Measurements from ENCODE around the gene TMCO6.
"Not testable (repeated sequence)": the region's sequence is repeated elsewhere in the genome, so short reads cannot be mapped to it uniquely, and the experiment has no call there.

The TMCO6 gene

DNA sequence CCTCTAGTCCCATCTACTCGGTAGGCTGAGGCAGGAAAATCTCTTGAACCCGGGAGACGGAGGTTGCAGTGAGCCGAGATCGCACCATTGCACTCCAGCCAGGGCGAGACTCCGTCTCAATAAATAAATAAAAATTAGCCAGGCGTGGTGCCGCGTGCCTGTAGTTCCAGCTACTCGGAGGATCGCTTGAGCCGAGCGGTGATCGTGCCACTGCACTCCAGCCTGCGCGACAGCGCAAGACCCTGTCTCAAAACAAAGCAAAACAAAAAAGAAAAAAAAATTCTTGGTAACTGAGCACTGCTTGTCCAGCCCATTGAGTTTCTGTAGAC, 24.7 kb downstream of the TMCO6 start:
- TF ChIP-seq SUZ12 (IDR thresholded peaks at IDR 0.05; ENCODE audit: extremely low read depth, insufficient read depth, insufficient read length) = no peak
- no peak for TF ChIP-seq YY1 (IDR thresholded peaks at IDR 0.05; ENCODE audit: insufficient read depth, insufficient read length)
- TF ChIP-seq ZNF274 (IDR thresholded peaks at IDR 0.05; ENCODE audit: low read depth, low read length) = no peak
- Histone ChIP-seq H3K4me1 (ENCODE audit: insufficient read depth, insufficient read length) (peaks cover 3% of the 10 kb centered on the region), H3K36me3 (ENCODE audit: insufficient read depth, insufficient read length, low read length) (peaks cover 69% of the 10 kb centered on the region)

DNA sequence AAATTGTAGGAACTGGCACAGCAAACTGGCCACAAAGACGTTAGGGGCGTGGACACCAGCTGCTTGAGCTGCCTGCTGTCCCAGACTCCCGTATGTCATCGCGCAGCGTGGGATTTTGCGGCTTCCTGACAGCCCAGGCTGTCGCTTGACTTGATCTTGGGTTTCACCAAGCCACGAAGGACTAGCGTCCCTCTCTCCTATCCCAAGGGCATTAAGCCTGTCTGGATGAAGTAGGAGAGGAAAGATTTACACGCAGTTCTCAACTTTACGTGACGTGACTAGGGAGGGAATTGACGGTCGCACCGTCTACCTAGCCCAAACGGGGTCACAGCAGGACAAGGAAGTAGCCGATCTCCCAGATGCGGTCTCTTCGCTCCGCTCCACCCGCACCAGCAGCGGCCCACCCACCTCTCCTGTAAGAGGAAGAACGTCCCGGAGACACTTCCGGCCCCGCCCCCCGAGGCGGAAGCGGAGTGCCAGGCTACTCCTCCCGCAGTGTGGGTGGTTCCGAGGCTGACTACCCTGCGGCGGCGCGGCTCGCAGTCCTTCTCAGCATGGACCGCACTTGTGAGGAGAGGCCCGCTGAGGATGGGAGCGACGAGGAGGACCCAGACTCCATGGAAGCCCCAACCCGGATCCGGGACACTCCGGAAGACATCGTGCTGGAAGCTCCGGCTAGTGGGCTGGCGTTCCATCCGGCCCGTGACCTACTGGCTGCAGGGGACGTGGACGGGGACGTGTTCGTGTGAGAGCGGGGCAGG, 25.3 kb downstream of the TMCO6 start, which contains the start of gene WDR55:
Gene WDR55, plus strand, starts transcription at position 546 of the 761 bp plus-strand sequence. Its CDS starts 9 bp downstream, at position 555.
- Histone ChIP-seq H3K27me3 (ENCODE audit: insufficient read depth, insufficient read length) (no peaks in the 10 kb centered on the region), H3K4me1 (ENCODE audit: insufficient read depth, insufficient read length) (peaks cover 3% of the 10 kb centered on the region), H3K36me3 (ENCODE audit: insufficient read depth, insufficient read length, low read length) (peaks cover 69% of the 10 kb centered on the region), H3K4me3 (ENCODE audit: insufficient read length, low read depth) (peak within 1 kb of the TSS; percentile 93), H3K9me3 (ENCODE audit: insufficient read depth, low read length) (no peaks in the 10 kb centered on the region), H3K9ac (ENCODE audit: insufficient read length, low read depth) (peak within 1 kb of the TSS; percentile 92)
- DNase-seq (ENCODE audit: low read depth, low spot score) = peak; percentile 63
- TF ChIP-seq SUZ12 (IDR thresholded peaks at IDR 0.05; ENCODE audit: extremely low read depth, insufficient read depth, insufficient read length) (no peak), YY1 (IDR thresholded peaks at IDR 0.05; ENCODE audit: insufficient read depth, insufficient read length) (no peak), ZNF274 (IDR thresholded peaks at IDR 0.05; ENCODE audit: low read depth, low read length) (no peak)

More for the DNA sequence above, 24.7 kb downstream of the TMCO6 start:
- DNase-seq (ENCODE audit: low read depth, low spot score) = no peak
- H3K4me3 ChIP-seq (ENCODE audit: insufficient read length, low read depth) = peak overlapping the region; percentile 93
- peak overlapping the region; percentile 92 for H3K9ac ChIP-seq (ENCODE audit: insufficient read length, low read depth)
- H3K9me3 ChIP-seq (ENCODE audit: insufficient read depth, low read length) = no peaks in the 10 kb centered on the region
- H3K27me3 ChIP-seq (ENCODE audit: insufficient read depth, insufficient read length) = no peaks in the 10 kb centered on the region

DNA sequence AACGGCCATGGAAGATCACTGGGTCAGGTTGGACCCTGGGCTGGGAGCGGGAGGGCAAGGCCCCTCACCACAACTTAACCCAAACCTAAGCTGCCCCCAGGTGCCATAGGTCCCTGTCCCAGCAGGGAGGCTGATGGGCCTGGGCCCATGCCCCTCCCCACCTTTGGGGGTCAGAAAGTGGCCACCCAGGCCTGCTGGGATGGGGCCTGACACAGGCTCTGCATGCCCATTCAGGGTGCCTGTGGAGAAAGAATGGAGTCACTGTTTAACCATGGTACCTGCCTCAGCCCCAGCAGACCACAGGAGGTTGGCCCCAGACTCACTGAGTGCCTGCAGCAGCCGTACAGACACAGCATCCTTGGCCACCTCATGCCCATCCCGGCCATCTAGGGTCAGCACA, 31.8 kb downstream of the TMCO6 start:
- not testable (repeated sequence) for H3K9ac ChIP-seq (ENCODE audit: insufficient read length, low read depth); DNase-seq (ENCODE audit: low read depth, low spot score); H3K9me3 ChIP-seq (ENCODE audit: insufficient read depth, low read length); H3K4me1 ChIP-seq (ENCODE audit: insufficient read depth, insufficient read length); H3K4me3 ChIP-seq (ENCODE audit: insufficient read length, low read depth); H3K27me3 ChIP-seq (ENCODE audit: insufficient read depth, insufficient read length)
- H3K36me3 ChIP-seq (ENCODE audit: insufficient read depth, insufficient read length, low read length) = peaks cover 86% of the 10 kb centered on the region

DNA sequence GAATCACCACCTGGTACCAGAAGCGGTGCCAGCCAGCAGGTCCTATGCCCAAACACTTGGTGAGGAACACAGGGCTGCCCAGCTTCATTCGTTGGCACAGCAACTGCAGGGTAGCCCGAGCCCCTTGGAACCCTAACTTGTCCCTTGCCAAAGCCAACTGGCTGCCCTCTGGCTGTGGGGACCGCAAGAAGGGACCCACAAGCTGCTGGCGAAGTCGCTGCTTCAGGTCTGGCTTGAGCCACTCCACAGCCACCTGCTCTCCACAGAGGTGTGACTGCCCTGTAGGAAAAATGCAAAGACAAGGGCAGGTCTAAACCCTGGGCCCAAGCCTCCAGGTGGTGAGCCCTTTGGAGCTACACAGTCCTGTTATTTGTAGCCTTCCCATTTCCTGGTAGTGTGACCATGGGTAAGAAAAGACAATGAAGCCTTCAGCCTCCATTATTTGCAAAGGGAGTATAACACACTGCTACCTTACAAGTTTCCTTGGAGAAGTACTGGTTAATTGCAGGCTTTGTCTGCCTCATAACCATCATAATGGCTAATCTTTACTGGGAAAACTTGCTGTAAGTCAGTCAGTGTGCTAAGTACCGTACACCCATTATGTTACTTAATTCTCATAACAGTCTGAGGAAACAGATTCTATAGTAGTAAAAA, 32.3 kb downstream of the TMCO6 start:
- TF ChIP-seq ZNF274 (IDR thresholded peaks at IDR 0.05; ENCODE audit: low read depth, low read length) = no peak
- no peak for TF ChIP-seq SUZ12 (IDR thresholded peaks at IDR 0.05; ENCODE audit: extremely low read depth, insufficient read depth, insufficient read length)
- TF ChIP-seq YY1 (IDR thresholded peaks at IDR 0.05; ENCODE audit: insufficient read depth, insufficient read length) = no peak
- Histone ChIP-seq H3K9me3 (ENCODE audit: insufficient read depth, low read length) (no peaks in the 10 kb centered on the region), H3K9ac (ENCODE audit: insufficient read length, low read depth) (no peak overlapping the region), H3K4me3 (ENCODE audit: insufficient read length, low read depth) (no peak overlapping the region), H3K27me3 (ENCODE audit: insufficient read depth, insufficient read length) (no peaks in the 10 kb centered on the region), H3K4me1 (ENCODE audit: insufficient read depth, insufficient read length) (no peaks in the 10 kb centered on the region), H3K36me3 (ENCODE audit: insufficient read depth, insufficient read length, low read length) (peaks cover 90% of the 10 kb centered on the region)
- no peak for DNase-seq (ENCODE audit: low read depth, low spot score)

DNA sequence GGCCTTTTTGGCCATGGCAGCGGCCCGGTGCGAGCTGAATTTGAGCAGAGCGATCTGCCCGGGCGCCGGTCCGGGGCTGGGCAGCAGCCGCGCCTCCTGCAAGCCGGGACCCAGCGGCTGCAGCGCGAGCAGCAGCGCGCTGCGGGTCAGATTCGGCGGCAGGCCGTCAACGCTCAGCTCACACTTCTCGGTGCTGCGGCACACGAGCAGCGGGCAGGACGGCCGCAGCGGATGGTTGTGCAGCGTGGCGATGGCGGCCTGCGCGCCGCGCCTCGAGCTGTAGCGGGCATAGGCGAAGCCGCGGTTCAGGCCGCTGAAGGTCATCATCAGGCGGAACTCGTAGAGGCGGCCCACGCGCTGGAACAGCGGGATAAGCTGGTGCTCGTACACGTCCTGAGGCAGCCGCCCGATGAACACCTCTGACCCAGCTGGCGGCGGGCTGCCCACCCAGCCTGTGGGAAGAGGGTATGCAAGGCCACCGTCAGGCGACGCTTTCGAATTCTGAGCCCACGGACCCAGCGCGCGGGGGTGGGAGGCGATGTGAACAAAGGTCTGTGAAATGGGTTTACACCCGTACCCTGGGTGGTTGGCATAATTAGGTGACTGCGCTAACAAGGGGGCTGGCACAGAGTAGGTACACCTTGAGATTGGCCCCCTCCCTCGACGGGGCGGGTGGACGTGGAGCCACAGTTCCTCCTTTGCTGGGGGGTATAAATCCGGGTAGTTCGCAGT, 33.4 kb downstream of the TMCO6 start:
- TF ChIP-seq ZNF274 (IDR thresholded peaks at IDR 0.05; ENCODE audit: low read depth, low read length) (no peak), SUZ12 (IDR thresholded peaks at IDR 0.05; ENCODE audit: extremely low read depth, insufficient read depth, insufficient read length) (no peak), YY1 (IDR thresholded peaks at IDR 0.05; ENCODE audit: insufficient read depth, insufficient read length) (no peak)
- no peak for DNase-seq (ENCODE audit: low read depth, low spot score)
- Histone ChIP-seq H3K36me3 (ENCODE audit: insufficient read depth, insufficient read length, low read length) (peaks cover 90% of the 10 kb centered on the region), H3K9ac (ENCODE audit: insufficient read length, low read depth) (no peak overlapping the region), H3K4me1 (ENCODE audit: insufficient read depth, insufficient read length) (no peaks in the 10 kb centered on the region), H3K9me3 (ENCODE audit: insufficient read depth, low read length) (no peaks in the 10 kb centered on the region), H3K4me3 (ENCODE audit: insufficient read length, low read depth) (no peak overlapping the region), H3K27me3 (ENCODE audit: insufficient read depth, insufficient read length) (no peaks in the 10 kb centered on the region)

DNA sequence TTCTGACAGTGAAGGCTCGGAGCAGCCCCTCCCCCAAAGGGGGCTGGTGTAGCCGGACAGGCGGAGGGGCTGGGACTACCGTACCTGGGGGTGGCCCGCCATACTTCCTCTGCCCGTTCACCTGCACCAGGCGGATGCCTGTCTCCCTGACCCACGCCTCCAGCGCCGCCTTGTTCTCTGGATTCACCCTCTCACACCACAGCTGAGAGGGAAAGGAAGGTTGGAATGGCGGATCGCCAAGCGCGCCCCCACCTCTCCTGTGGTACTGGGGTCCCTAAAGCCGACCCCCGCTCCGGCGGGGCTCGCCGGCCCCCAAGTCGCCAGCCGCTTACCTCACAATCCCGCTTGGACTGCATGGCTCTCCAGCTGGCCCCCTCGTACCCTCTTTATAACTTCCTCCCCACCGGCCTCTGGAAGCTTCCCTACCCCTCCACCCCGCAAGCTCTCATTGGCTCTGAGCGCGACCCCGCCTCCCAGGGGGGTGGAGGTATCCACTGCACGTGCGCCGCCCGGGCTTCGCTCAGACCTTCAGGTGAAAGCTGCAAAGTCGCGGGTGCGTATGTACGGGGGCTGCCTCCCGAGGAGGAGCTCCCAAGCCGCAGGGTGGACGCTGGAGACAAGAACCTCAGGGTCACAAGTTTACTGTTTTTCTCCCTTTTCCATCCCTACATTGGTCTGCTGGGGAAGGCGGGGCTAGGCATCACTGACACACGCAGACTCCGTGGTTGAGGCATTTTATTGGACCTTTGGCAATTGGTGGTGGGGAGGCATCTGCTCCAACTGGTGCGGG, 34.1 kb downstream of the TMCO6 start, which contains the start of gene DND1:
Gene DND1, minus strand, starts transcription at position 390 of the 790 bp plus-strand sequence. Its CDS starts 34 bp downstream, at position 356.
- Histone ChIP-seq H3K36me3 (ENCODE audit: insufficient read depth, insufficient read length, low read length) (peaks cover 87% of the 10 kb centered on the region), H3K9ac (ENCODE audit: insufficient read length, low read depth) (no peak within 1 kb of the TSS), H3K27me3 (ENCODE audit: insufficient read depth, insufficient read length) (no peaks in the 10 kb centered on the region), H3K4me1 (ENCODE audit: insufficient read depth, insufficient read length) (no peaks in the 10 kb centered on the region), H3K9me3 (ENCODE audit: insufficient read depth, low read length) (no peaks in the 10 kb centered on the region), H3K4me3 (ENCODE audit: insufficient read length, low read depth) (no peak within 1 kb of the TSS)
- no peak for DNase-seq (ENCODE audit: low read depth, low spot score)
- no peak for TF ChIP-seq YY1 (IDR thresholded peaks at IDR 0.05; ENCODE audit: insufficient read depth, insufficient read length)
- TF ChIP-seq SUZ12 (IDR thresholded peaks at IDR 0.05; ENCODE audit: extremely low read depth, insufficient read depth, insufficient read length) = no peak
- no peak for TF ChIP-seq ZNF274 (IDR thresholded peaks at IDR 0.05; ENCODE audit: low read depth, low read length)
